Keratinocyte (primary cell): Measurements from ENCODE around the gene CDC23.

Source experiments
- CTCF ChIP-seq, 3 experiments: IDR thresholded peaks in 1 of 3; conservative IDR thresholded peaks in 1 of 3; optimal IDR thresholded peaks in 1 of 3; 2 replicates in 2 of 3; 3 replicates in 1 of 3; pipeline versions ENCODE3 to v1.5.1; 2011; ENCODE audit warnings: low read length in 3 of 3, mild to moderate bottlenecking in 3 of 3, moderate library complexity in 2 of 3, control low read depth in 1 of 3, inconsistent platforms in 1 of 3; ENCODE audit not compliant: insufficient read depth in 2 of 3; ENCODE audit errors: extremely low read depth in 1 of 3
- EZH2 ChIP-seq: IDR thresholded peaks from one replicate; pipeline ENCODE4 v1.6.1; 2012; ENCODE audit warnings: inconsistent platforms, mild to moderate bottlenecking, low read length, moderate library complexity

- no peak for TF ChIP-seq CTCF (optimal IDR thresholded peaks at IDR 0.05 in 1 of 3, IDR thresholded peaks at IDR 0.05 in 1 of 3, conservative IDR thresholded peaks at IDR 0.05 in 1 of 3; ENCODE audit: extremely low read depth in 1 of 3, insufficient read depth in 2 of 3, low read length in 3 of 3)
- no peak for TF ChIP-seq EZH2
These were observed 73.4 kb downstream of the CDC23 start for GRCh38 chr5:138139781-138140090.
